A549 (cell line): ENCODE measurements around the gene TDRKH. TPM values are rescaled to one million over a fixed set of nuclear protein-coding genes. Genes with fewer than 3 reads are reported as not detected.

ENCODE experiments used
- ATAC-seq, 2 experiments: fragments of 200-7000 bp in 1 of 2; fragments of >200 bp in 1 of 2; cut with Nextera tagmentation in 1 of 2; cut with Tn5 transposase in 1 of 2; 3 replicates each; pipeline versions ENCODE4 v1.8.0 to v1.9.1; 2018 to 2020; ENCODE audit warnings: mild to moderate bottlenecking in 1 of 2, moderate library complexity in 1 of 2
- CTCF ChIA-PET: fragments of 300-600 bp; sonication (Branson Sonifier 250); formaldehyde crosslinking; extraction: SDS; loops from one replicate; lab custom pipeline; 2021; ENCODE audit warnings: antibody characterized with exemption, inconsistent platforms; lab: Yijun Ruan, JAX
- POLR2A ChIA-PET: fragments of 350-600 bp; formaldehyde crosslinking; extraction: SDS; loops from one replicate; lab custom pipeline; 2021; ENCODE audit warnings: antibody characterized with exemption, inconsistent platforms; lab: Yijun Ruan, JAX
- DNase-seq, 2 experiments: peaks; one replicate each; pipeline versions ENCODE4 v3.0.0 to v3.0.0-alpha.2; 2011 to 2016; ENCODE audit warnings: low read depth in 1 of 2, low spot score in 1 of 2
- FAIRE-seq: peaks from 2 replicates; lab custom pipeline; 2011; peaks lifted over from hg19 to GRCh38; lab: Jason Lieb, UNC
- H3K27ac ChIP-seq, 2 experiments: fragments of >200 bp; sonication (Bioruptor Twin); formaldehyde crosslinking; 3 replicates each; pipeline ENCODE4 v1.5.1; 2016 to 2017
- H3K4me1 ChIP-seq: fragments of >200 bp; sonication (Bioruptor Twin); formaldehyde crosslinking; 3 replicates; pipeline ENCODE4 v1.6.1; 2016
- H3K4me2 ChIP-seq: fragments of >200 bp; sonication (Bioruptor Twin); formaldehyde crosslinking; 3 replicates; pipeline ENCODE4 v1.6.1; 2016
- H3K4me3 ChIP-seq: fragments of >200 bp; sonication (Bioruptor Twin); formaldehyde crosslinking; 3 replicates; pipeline ENCODE4 v1.5.1; 2016
- H3K9me3 ChIP-seq: fragments of >200 bp; sonication (Bioruptor Twin); formaldehyde crosslinking; 3 replicates; pipeline ENCODE4 v1.6.1; 2016
- BCL3 ChIP-seq: fragments of >200 bp; sonication (Bioruptor Twin); formaldehyde crosslinking; IDR thresholded peaks from 3 replicates; pipeline ENCODE4 v1.6.1; 2016
- CBX2 ChIP-seq: fragments of 200-600 bp; sonication (generic); IDR thresholded peaks from 2 replicates; pipeline ENCODE4 v1.6.1; 2016; ENCODE audit warnings: low read depth, mild to moderate bottlenecking, borderline replicate concordance
- CTCF ChIP-seq: fragments of >200 bp; sonication (Bioruptor Twin); formaldehyde crosslinking; IDR thresholded peaks from 3 replicates; pipeline ENCODE4 v1.5.1; 2016
- EHF ChIP-seq: fragments of 250-450 bp; sonication (Bioruptor Pico); IDR thresholded peaks from 2 replicates; pipeline ENCODE4 v1.5.0; 2020; ENCODE audit warnings: mild to moderate bottlenecking
- EHMT2 ChIP-seq: fragments of 200-600 bp; sonication (generic); IDR thresholded peaks from 2 replicates; pipeline ENCODE4 v1.6.1; 2016; ENCODE audit warnings: antibody characterized with exemption, low read depth, mild to moderate bottlenecking, moderate library complexity
- ESRRA ChIP-seq: fragments of 150-350 bp; IDR thresholded peaks from 2 replicates; pipeline ENCODE4 v1.6.1; 2014; ENCODE audit warnings: mild to moderate bottlenecking, low read length, borderline replicate concordance
- GATA3 ChIP-seq: IDR thresholded peaks from 2 replicates; pipeline ENCODE4 v1.6.1; 2012; ENCODE audit warnings: borderline replicate concordance
- HDAC2 ChIP-seq: fragments of 200-600 bp; sonication (generic); IDR thresholded peaks from 2 replicates; pipeline ENCODE4 v1.6.1; 2016
- HOXA7 ChIP-seq: fragments of 250-450 bp; sonication (Bioruptor Pico); IDR thresholded peaks from 2 replicates; pipeline ENCODE4 v1.5.0; 2020; ENCODE audit warnings: mild to moderate bottlenecking, moderate library complexity
- HOXB5 ChIP-seq: fragments of 250-450 bp; sonication (Bioruptor Pico); IDR thresholded peaks from 2 replicates; pipeline ENCODE4 v1.5.0; 2020; ENCODE audit warnings: mild to moderate bottlenecking, moderate library complexity
- JUN ChIP-seq, 2 experiments: fragments of >200 bp; sonication (Bioruptor Twin); formaldehyde crosslinking; IDR thresholded peaks; 2 replicates in 1 of 2; 3 replicates in 1 of 2; pipeline ENCODE4 v1.6.1; 2016 to 2017
- KDM5A ChIP-seq: fragments of 200-600 bp; sonication (generic); IDR thresholded peaks from 2 replicates; pipeline ENCODE4 v1.6.1; 2016; ENCODE audit warnings: antibody characterized with exemption, mild to moderate bottlenecking
- MAZ ChIP-seq: fragments of 150-350 bp; IDR thresholded peaks from 2 replicates; pipeline ENCODE4 v1.6.1; 2014; ENCODE audit warnings: antibody characterized with exemption, low read depth, low read length, borderline replicate concordance
- MYC ChIP-seq: IDR thresholded peaks from 2 replicates; pipeline ENCODE4 v1.6.1; 2012; ENCODE audit warnings: mild to moderate bottlenecking, inconsistent platforms, low read length, improper control_type of control experiment, borderline replicate concordance
- NPAS2 ChIP-seq: fragments of 250-450 bp; sonication (Bioruptor Pico); IDR thresholded peaks from 2 replicates; pipeline ENCODE4 v1.8.0; 2022; ENCODE audit warnings: mild to moderate bottlenecking, moderate library complexity, borderline replicate concordance
- POLR2A ChIP-seq: IDR thresholded peaks from 2 replicates; pipeline ENCODE4 v1.6.1; 2012; ENCODE audit warnings: mild to moderate bottlenecking, low read length
- POLR2AphosphoS2 ChIP-seq: conservative IDR thresholded peaks from 2 replicates; pipeline ENCODE4 v1.6.1; 2012; ENCODE audit warnings: low read length, improper control_type of control experiment, inconsistent platforms
- RCOR1 ChIP-seq: fragments of 150-350 bp; IDR thresholded peaks from 2 replicates; pipeline ENCODE4 v1.6.1; 2014; ENCODE audit warnings: antibody characterized with exemption, low read length, low read depth
- TFCP2L1 ChIP-seq: fragments of 250-450 bp; sonication (Bioruptor Pico); IDR thresholded peaks from 2 replicates; pipeline ENCODE4 v1.5.0; 2021; ENCODE audit warnings: mild to moderate bottlenecking
- ZFP36 ChIP-seq: fragments of 450-650 bp; IDR thresholded peaks from 2 replicates; pipeline ENCODE4 v1.6.1; 2014; ENCODE audit warnings: borderline replicate concordance; ENCODE audit not compliant: partially characterized antibody
- ZSCAN20 ChIP-seq: fragments of 250-450 bp; sonication (Bioruptor Pico); IDR thresholded peaks from 2 replicates; pipeline ENCODE4 v1.8.0; 2022; ENCODE audit warnings: mild to moderate bottlenecking, moderate library complexity
- WGBS: methylation state at CpG from one replicate; pipeline ENCODE4 v1.1.6; 2017; ENCODE audit errors: missing lambda C conversion rate; 5-methylcytosine and 5-hydroxymethylcytosine counted together
- polyA plus RNA-seq, 4 experiments: library from polyadenylated mRNA; depleted of rRNA in 3 of 4; stranded (reverse); fragments of >200 nt; fragmentation: RNase III in 1 of 4; extraction: RNeasy Plus Mini Kit Qiagen cat#74134 plus additional on column Dnase treatment in 1 of 4; gene quantifications; 2 replicates in 3 of 4; 3 replicates in 1 of 4; pipeline ENCODE4 v1.2.3, GENCODE V29; 2011 to 2017
- TF ChIP-seq, protein P1 (sequence below): IDR thresholded peaks from 2 replicates; pipeline ENCODE4 v1.6.1; 2012; ENCODE audit warnings: low read depth, borderline replicate concordance
- TF ChIP-seq, protein P2 (sequence below): fragments of 450-650 bp; IDR thresholded peaks from 2 replicates; pipeline ENCODE4 v1.6.1; 2014; ENCODE audit warnings: antibody characterized with exemption
- TF ChIP-seq, protein P3 (sequence below): fragments of 250-450 bp; sonication (Bioruptor Pico); IDR thresholded peaks from 2 replicates; pipeline ENCODE4 v1.5.0; 2021; ENCODE audit warnings: mild to moderate bottlenecking, moderate library complexity, borderline replicate concordance

The TDRKH gene
- polyA plus RNA-seq, 2 of the 4 experiments (the other 2 are of a cell fraction), result 7.7 to 8.8 TPM

DNA sequence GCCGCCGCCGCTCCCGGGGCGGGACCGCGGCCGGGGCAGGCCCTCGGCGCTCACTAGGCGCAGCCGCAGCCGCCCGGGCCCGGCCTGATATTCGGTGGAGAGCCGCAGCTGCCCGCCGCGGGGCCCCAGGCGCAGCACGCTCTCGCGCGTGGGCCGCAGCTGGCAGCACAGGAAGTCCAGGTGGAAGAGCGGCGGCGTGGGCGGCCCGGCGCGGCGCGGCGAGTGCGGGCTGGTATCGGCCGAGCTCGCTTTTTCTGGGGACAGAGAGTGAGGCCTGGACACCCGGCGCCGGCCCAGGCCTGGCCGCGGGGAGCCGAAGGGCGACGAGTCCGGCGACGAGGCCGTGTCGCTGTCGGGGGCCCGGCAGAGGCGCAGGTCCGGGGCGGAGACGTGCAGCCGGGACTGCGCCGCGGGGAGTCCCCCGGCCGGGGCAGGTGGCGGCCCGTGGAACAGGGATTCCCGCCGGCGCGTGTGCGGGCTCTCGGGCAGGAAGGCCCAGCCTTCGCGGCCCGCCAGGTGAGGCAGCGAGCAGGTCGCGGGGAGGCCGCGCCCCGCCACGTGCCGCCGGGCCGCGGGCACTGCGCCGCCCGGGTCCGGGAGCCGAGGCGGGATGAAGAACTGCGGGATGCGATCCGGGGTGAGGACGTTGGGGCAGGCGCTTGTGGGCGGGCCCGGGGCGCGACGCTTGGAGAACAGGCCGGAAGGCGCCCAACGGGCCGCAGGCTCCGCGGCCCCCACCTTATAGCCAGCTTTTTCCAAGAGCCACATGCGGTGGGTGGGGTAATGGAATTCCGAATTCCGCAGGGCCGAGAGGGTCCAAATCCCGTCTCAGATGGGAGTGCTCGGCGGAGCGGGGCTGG is 48.2 kb upstream of the TDRKH start:
- ChIA-PET POLR2A (no interaction called here), CTCF (interaction anchor here (0.7 to 5.5 kb wide), 4 partner anchors 9 to 104 kb away, joined by 3 to 77 read pairs (median 28); no protein-coding TSS in a partner anchor)
- WGBS, result 84% methylated on average over 104 of the region's 117 CpGs
- TF ChIP-seq ZFP36, result no peak
- TF ChIP-seq, protein P1, sequence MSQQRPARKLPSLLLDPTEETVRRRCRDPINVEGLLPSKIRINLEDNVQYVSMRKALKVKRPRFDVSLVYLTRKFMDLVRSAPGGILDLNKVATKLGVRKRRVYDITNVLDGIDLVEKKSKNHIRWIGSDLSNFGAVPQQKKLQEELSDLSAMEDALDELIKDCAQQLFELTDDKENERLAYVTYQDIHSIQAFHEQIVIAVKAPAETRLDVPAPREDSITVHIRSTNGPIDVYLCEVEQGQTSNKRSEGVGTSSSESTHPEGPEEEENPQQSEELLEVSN, result no peak
- H3K9me3 ChIP-seq, result no peaks in the 10 kb centered on the region
- no peak overlapping the region for H3K4me2 ChIP-seq
- ATAC-seq, result no peak
- no peak for DNase-seq
- no peak overlapping the region for H3K4me3 ChIP-seq
- no peak for FAIRE-seq
- no peak overlapping the region for H3K27ac ChIP-seq
- H3K4me1 ChIP-seq, result 0 out of 3 replicates have a peak, but pooled peaks cover 3% of the 10 kb centered on the region

- ATAC-seq (no peak), FAIRE-seq (no peak), DNase-seq (no peak)
- 76% methylated on average over 26 of the region's 26 CpGs for WGBS
- H3K9me3 ChIP-seq, result no peaks in the 10 kb centered on the region
- TF ChIP-seq HOXA7 (CRISPR knock-in tag) (no peak), CBX2 (no peak), ZFP36 (no peak), EHF (CRISPR knock-in tag) (no peak), HDAC2 (no peak), EHMT2 (no peak), ZSCAN20 (CRISPR knock-in tag) (no peak), TFCP2L1 (CRISPR knock-in tag) (no peak), POLR2AphosphoS2 (no peak), BCL3 (no peak), HOXB5 (CRISPR knock-in tag) (no peak)
- TF ChIP-seq, protein P1, result no peak
- TF ChIP-seq, protein P2, sequence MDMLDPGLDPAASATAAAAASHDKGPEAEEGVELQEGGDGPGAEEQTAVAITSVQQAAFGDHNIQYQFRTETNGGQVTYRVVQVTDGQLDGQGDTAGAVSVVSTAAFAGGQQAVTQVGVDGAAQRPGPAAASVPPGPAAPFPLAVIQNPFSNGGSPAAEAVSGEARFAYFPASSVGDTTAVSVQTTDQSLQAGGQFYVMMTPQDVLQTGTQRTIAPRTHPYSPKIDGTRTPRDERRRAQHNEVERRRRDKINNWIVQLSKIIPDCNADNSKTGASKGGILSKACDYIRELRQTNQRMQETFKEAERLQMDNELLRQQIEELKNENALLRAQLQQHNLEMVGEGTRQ, result no peak
- ChIA-PET POLR2A (no interaction called here), CTCF (interaction anchor here (2.2 to 5.5 kb wide), 3 partner anchors 9 to 305 kb away, joined by 7 to 77 read pairs (median 51); no protein-coding TSS in a partner anchor)
- H3K4me3 ChIP-seq, result no peak overlapping the region
- no peak overlapping the region for H3K4me2 ChIP-seq
- H3K4me1 ChIP-seq, result peaks cover 4% of the 10 kb centered on the region; the same call in 1 of the 3 replicates
- H3K27ac ChIP-seq, result no peak overlapping the region
Measured at GRCh38 chr1:151837884-151838221, 47.6 kb upstream of the TDRKH start.

DNA sequence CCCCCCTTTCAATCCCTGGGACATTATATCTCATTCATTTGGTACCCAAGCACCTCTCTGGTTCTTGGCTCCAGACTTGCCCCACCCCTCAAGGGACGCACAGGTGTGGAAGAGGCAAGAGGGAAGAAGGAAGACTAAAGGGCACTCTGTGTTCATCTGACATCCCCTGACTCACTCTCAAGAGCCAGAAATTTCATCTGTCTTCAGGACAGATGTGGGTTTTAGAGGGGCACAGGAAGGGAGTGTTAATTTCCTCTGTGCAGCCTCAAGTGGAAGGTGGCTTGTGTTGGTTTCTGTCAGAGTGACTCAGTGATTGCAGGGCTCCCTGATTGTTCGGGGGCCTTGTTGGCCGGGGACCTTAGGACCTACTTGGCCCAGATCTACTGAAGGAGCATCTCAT is 46.9 kb upstream of the TDRKH start:
- Histone ChIP-seq H3K4me2 (no peak overlapping the region), H3K9me3 (no peaks in the 10 kb centered on the region), H3K4me1 (peaks cover 11% of the 10 kb centered on the region; the same call in 1 of the 3 replicates), H3K4me3 (no peak overlapping the region), H3K27ac (no peak overlapping the region)
- WGBS, result 53% methylated on average over 3 of the region's 3 CpGs
- POLR2A ChIA-PET, result interaction anchor here (0.6 to 1.1 kb wide), 2 partner anchors 72 to 74 kb away, joined by 3 to 4 read pairs; partner anchors contain the start of gene MRPL9
- FAIRE-seq (no peak), DNase-seq (no peak), ATAC-seq (no peak; a peak in 1 of 6 replicates)
- CTCF ChIA-PET, result interaction anchor here (0.6 to 5.5 kb wide), 56 partner anchors 9 to 536 kb away, joined by 3 to 77 read pairs (median 5); partner anchors contain the start of genes MRPL9, RFX5, SELENBP1 and SNX27
- TF ChIP-seq EHF (CRISPR knock-in tag) (no peak), CTCF (no peak), HOXA7 (CRISPR knock-in tag) (no peak), NPAS2 (CRISPR knock-in tag) (no peak), ESRRA (no peak), RCOR1 (no peak), GATA3 (no peak), MYC (no peak), POLR2A (no peak), JUN (IDR thresholded peaks at IDR 0.05) (no peak), MAZ (no peak), HDAC2 (no peak), KDM5A (no peak)
- TF ChIP-seq, protein P3, sequence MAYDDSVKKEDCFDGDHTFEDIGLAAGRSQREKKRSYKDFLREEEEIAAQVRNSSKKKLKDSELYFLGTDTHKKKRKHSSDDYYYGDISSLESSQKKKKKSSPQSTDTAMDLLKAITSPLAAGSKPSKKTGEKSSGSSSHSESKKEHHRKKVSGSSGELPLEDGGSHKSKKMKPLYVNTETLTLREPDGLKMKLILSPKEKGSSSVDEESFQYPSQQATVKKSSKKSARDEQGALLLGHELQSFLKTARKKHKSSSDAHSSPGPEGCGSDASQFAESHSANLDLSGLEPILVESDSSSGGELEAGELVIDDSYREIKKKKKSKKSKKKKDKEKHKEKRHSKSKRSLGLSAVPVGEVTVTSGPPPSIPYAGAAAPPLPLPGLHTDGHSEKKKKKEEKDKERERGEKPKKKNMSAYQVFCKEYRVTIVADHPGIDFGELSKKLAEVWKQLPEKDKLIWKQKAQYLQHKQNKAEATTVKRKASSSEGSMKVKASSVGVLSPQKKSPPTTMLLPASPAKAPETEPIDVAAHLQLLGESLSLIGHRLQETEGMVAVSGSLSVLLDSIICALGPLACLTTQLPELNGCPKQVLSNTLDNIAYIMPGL (CRISPR knock-in tag), result no peak
